Muscle layer of duodenum (tissue), 2 donors: ENCODE measurements around the gene APLF.

Source experiments
- H3K27ac ChIP-seq: one replicate; pipeline ENCODE4 v1.7.0; 2013; ENCODE audit warnings: mild to moderate bottlenecking, low read length
- H3K27me3 ChIP-seq: one replicate; pipeline ENCODE4 v1.7.0; 2013; ENCODE audit warnings: low read depth, mild to moderate bottlenecking, control low read depth, low read length
- H3K36me3 ChIP-seq, 2 donors: one replicate each; pipeline ENCODE4 v1.7.0; 2013; ENCODE audit warnings: low read length in 2 of 2, control low read depth in 1 of 2, mild to moderate bottlenecking in 1 of 2; ENCODE audit not compliant: insufficient read depth in 2 of 2, control insufficient read depth in 1 of 2
- H3K4me1 ChIP-seq, 2 donors: one replicate each; pipeline ENCODE4 v1.7.0; 2013; ENCODE audit warnings: low read length in 2 of 2, mild to moderate bottlenecking in 2 of 2, control low read depth in 1 of 2, moderate library complexity in 1 of 2; ENCODE audit not compliant: insufficient read depth in 2 of 2, control insufficient read depth in 1 of 2
- H3K4me3 ChIP-seq, 2 donors: one replicate each; pipeline ENCODE4 v1.7.0; 2013; ENCODE audit warnings: low read length in 2 of 2, low read depth in 1 of 2, mild to moderate bottlenecking in 1 of 2
- H3K9me3 ChIP-seq, 2 donors: one replicate each; pipeline ENCODE4 v1.7.0; 2013; ENCODE audit warnings: low read length in 2 of 2, control low read depth in 1 of 2, mild to moderate bottlenecking in 1 of 2; ENCODE audit not compliant: control insufficient read depth in 1 of 2
- donor health status: healthy.

The APLF gene

DNA sequence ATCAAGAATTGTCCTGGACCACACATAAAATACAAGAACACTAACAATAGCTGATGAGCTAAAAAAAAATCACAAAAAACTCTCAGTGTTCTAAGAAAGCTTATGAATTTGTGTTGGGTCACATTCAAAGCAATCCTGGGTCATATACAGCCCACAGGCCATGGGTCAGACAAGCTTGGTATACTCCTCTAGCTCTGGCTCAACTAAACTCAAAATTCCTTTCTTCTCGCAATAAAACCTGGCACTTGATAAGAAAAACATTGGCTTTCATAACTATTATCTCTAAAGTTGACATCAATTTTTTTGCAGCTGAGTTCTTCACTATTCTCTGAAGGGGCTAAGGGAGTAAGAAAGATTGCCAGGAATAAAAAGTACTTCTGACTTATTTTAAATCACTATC, 38.6 kb upstream of the APLF start:
- Histone ChIP-seq H3K4me1 (peaks cover 0 to 7% of the 10 kb centered on the region in 2 donors), H3K4me3 (no peak overlapping the region), H3K27me3 (no peaks in the 10 kb centered on the region), H3K27ac (no peak overlapping the region), H3K36me3 (no peaks in the 10 kb centered on the region), H3K9me3 (no peaks in the 10 kb centered on the region)

DNA sequence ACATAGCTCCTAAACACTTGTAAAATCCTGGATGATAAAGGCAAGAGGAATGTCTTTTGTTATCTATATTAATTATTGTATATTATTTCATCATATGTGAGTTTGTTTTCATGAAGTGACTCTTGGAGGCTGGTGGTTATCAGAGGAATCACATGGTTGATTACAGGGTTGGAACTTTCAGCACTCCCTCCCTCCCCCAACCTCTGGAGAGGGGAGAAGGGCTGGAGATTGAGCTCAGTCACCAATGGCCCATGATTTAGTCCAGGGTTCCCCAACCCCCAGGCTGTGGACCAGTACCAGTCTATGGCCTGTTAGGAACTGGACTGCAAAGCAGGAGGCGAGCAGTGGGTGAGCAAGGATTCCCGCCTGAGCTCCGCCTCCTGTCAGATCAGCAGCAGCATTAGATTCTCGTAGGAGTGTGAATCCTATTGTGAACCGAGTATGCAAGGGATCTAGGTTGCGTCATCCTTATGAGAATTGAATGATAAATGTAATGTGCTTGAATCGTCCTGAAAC, 38.0 kb upstream of the APLF start:
- Histone ChIP-seq H3K27ac (no peak overlapping the region), H3K4me1 (peaks cover 0 to 7% of the 10 kb centered on the region in 2 donors), H3K27me3 (no peaks in the 10 kb centered on the region)

DNA sequence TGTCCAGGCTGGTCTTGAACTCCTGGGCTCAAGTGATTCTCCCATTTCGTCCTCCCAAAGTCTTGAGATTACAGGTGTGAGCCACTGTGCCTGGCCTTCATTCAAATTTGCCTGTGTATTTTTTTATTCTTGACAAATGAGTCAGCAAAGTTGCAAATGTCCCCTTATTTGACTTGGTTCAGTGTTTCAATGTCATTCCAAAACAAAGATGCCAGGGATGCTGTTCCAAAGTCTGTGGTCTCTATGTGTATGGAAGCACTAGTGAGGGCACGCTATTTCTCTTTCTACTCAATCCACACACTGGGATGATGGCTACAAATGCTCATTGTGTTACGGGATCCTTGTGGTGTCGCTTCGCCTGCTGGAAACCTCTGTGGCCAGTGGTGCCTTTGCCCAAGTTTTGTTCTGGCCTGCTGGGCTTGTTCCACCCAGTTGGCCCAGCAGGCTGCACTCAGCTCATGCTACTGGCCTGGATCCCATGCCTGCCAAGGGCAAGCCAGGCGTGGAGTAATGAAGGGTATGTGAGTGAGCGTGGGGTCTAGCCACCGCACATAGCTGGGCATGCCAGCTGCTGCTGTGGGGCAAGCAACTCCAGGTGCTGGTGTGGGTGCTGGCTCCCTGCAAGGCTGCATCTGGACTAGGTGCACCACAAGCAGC, 35.9 kb upstream of the APLF start:
- no peaks in the 10 kb centered on the region for H3K9me3 ChIP-seq
- no peak overlapping the region for H3K4me3 ChIP-seq
- no peaks in the 10 kb centered on the region for H3K36me3 ChIP-seq
- peaks cover 0 to 7% of the 10 kb centered on the region in 2 donors for H3K4me1 ChIP-seq
- H3K27ac ChIP-seq: no peak overlapping the region
- H3K27me3 ChIP-seq: no peaks in the 10 kb centered on the region

More for the DNA sequence above, 38.0 kb upstream of the APLF start:
- H3K4me3 ChIP-seq: no peak overlapping the region
- no peaks in the 10 kb centered on the region for H3K9me3 ChIP-seq
- no peaks in the 10 kb centered on the region for H3K36me3 ChIP-seq

DNA sequence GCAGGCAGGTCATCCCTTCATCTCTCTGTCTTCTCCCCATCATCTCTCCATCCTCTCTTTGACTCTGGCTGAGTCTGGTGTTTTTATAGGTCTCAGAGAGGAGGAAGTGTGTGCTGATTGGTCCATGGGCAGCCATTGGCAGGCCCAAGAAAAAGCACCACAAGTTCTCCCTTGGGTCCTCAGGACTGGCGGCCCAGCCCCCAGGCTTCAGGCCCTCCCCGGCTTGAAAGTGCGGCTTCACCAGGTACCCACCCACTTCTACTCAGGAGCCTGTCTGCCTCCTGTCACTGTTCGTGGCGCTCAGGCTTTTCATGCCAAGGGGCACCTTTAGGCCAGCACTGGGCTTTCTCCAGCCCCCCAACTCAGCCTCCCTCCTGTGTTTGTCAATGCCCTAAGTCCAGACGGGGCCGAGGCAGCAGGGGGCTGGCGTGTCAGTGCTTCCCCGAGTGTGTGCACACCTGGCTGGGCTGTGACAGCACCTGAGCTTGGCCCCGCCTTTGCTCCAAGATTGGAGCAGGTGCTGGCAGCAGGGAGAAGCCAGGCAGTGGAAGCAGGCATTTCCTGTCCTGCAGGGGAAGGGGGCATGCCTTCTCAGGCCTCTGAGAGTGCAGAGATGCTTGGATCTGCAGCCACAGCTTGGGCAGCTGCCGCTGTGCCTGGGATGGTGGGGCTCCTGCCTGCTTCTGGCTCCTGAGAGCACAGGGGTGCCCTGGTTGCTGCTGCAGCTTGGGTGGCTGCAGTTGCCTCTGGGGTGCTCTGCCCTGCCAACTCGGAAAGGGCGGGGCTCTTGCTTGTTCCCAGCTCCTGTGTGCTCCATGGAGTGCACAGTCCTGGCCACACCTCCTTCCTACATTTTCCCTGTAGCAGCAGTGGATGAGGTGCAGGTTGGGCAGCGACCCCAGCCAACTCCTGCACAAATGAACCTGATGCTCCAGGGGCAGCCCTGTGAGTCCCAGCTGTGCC, 34.4 kb upstream of the APLF start:
- Histone ChIP-seq H3K4me3 (no peak overlapping the region), H3K4me1 (peaks cover 0 to 4% of the 10 kb centered on the region in 2 donors), H3K27me3 (no peaks in the 10 kb centered on the region), H3K9me3 (no peaks in the 10 kb centered on the region), H3K36me3 (no peaks in the 10 kb centered on the region), H3K27ac (no peak overlapping the region)

DNA sequence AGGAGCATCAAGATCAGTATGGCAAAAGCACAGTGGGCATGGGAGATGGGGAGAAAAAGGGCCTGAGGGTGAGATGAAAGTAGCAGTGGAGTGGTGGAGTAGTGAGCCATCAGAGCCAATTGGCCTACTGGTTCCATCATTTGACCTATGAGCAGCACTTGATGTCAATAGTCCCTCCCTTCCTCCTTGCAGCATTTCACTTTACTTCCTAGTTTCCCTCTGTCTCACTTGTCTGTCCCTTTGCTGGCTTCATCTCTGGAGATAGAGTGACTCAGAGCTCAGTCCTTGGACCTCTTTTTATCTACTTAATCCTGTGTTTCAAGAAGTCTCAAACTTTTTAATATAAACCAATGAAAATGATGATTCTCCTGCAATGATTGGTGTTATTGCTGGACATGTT, 32.4 kb upstream of the APLF start:
- Histone ChIP-seq H3K9me3 (no peaks in the 10 kb centered on the region), H3K36me3 (no peaks in the 10 kb centered on the region), H3K27me3 (no peaks in the 10 kb centered on the region), H3K4me3 (no peak overlapping the region), H3K27ac (no peak overlapping the region), H3K4me1 (no peaks in the 10 kb centered on the region)

DNA sequence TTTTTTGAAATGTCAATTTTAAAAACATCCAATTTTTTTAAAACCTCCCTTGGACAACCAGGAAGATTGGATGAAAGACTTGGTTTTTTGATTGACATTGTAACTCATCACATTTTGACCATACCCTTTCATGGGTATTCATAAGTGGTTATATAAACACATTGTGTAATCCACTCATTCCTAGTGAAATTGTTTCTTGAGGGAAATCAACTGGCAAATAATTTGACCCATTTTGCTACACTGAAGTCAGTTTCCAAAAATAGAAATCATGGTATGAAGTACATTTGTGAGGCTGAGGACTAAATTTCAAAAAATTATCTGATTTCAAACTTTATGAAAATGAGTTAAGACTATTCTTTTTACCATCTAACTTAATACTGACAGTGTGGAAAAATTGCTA, 31.8 kb upstream of the APLF start:
- Histone ChIP-seq H3K9me3 (no peaks in the 10 kb centered on the region), H3K36me3 (no peaks in the 10 kb centered on the region), H3K4me1 (no peaks in the 10 kb centered on the region), H3K27me3 (no peaks in the 10 kb centered on the region), H3K27ac (no peak overlapping the region), H3K4me3 (no peak overlapping the region)

DNA sequence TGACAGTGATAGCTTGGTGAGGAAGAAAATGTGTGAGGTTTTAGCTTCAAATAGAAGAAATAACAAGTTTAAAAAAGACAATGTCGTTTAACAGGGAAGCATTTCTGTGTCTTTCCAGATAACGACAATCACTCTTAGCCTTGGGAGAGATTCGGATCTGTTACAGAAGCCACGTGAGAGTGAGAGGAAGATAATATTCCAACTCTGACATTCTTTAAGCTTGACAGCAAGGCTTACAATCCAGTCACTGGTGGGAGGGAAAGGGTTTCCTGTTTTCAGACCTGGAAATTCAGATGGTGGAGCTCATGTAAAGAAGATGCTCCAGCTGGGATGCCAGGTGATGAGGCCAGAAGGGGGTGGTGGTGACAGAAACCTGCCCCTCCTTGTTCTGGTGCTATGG, 31.1 kb upstream of the APLF start:
- H3K36me3 ChIP-seq: no peaks in the 10 kb centered on the region
- no peaks in the 10 kb centered on the region for H3K9me3 ChIP-seq
- H3K27ac ChIP-seq: no peak overlapping the region
- no peaks in the 10 kb centered on the region for H3K27me3 ChIP-seq
- H3K4me1 ChIP-seq: peaks cover under 1 to 5% of the 10 kb centered on the region in 2 donors
- H3K4me3 ChIP-seq: no peak overlapping the region

DNA sequence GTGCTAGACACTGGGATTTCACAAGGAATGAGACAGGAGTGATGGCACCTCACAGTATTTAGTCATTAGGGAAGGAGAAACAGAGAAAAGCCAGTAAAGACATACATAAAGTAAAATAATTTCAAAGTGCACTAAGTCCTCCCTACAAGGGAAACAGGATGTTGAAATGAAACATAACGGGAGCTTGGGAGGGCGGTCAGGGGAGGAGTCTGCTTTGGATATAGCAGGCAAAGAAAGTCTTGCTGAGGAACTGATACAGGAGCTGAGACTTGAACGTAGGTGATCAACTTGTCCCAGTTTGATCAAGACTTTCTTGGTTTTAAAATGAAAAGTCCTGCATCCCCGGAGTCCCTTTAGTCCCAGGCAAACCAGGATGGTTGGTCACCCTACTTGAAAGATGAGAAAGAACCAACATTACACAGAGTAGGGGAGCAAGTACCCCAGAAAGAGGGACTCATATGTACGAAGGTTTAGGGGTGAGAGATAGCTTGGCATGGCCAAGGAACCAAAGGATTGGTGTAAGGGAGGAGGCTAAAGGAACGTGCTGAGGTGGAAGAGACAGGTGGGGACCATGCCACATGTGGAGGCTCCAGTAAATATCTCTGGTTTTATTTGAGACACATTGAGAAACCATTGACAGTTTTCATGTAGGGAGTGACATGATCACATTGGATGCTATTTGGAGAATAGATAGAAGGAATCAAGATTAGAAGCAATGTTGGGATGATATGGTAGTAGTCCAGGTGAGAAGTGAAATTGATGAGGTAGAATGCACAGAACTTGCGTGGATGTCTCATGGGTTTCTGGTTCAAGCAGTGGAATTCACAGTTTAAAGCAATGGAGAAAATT, 28.7 kb upstream of the APLF start:
- H3K4me1 ChIP-seq: peaks cover 3 to 10% of the 10 kb centered on the region in 2 donors
- H3K27me3 ChIP-seq: no peaks in the 10 kb centered on the region
- no peaks in the 10 kb centered on the region for H3K36me3 ChIP-seq
- H3K27ac ChIP-seq: no peak overlapping the region
- H3K4me3 ChIP-seq: no peak overlapping the region
- H3K9me3 ChIP-seq: no peaks in the 10 kb centered on the region

DNA sequence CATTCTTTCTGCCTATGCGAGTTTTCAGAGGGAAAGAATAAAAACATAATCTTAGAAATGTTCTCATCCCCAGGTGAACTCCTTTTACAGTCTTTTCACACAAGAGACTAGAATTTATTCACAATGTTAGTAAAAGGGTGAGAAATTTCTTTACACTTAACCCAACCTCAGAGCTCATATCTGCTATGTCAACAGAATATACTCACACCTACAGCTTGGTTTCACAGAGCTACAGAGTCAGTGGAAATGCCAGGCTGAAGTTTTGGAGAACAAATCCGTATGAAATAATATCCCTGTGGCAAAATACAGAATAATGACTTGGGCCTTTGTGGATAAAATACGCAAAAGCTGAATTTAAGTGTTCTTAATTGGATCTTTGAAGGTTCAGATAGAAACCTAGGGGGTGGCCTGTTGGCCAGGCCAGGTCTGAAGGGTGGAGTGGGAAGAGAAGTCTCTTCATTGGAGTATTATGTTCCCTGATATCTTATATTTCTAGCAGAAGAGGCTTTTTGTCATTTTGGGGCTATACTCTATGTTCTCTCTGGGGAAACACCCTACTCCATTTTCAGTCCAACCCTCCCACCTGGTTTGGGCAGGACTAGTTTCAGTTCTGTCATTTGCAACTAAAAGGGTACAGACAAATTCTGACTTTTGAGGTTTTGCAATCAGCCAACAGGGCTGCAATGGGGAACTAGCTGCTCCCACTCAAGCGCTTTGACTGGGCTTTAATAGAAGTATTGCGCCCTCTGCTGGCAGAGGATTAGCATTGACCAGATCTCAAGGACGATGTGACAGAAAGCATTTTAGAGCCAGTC, 26.0 kb upstream of the APLF start:
- Histone ChIP-seq H3K27ac (no peak overlapping the region), H3K9me3 (no peaks in the 10 kb centered on the region), H3K4me3 (no peak overlapping the region), H3K27me3 (no peaks in the 10 kb centered on the region), H3K36me3 (no peaks in the 10 kb centered on the region), H3K4me1 (peaks cover 3 to 10% of the 10 kb centered on the region in 2 donors)

DNA sequence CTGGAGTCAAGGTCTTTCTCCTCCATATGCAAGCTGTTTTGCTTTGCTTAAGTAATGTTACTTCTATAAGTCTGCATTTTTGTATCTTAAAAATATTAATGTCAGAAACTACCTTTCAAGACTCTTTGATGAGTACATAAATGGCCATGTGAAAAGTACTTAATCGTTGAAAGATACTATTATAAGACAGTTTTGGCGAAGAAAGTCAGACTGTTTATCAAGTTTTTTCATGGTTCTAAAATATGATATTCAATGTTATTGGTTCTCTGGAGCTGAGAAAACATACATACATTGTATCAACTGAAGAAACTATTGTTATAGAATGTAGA, 25.4 kb upstream of the APLF start:
- H3K36me3 ChIP-seq: no peaks in the 10 kb centered on the region
- H3K27ac ChIP-seq: no peak overlapping the region
- H3K27me3 ChIP-seq: no peaks in the 10 kb centered on the region
- no peak overlapping the region for H3K4me3 ChIP-seq
- H3K9me3 ChIP-seq: no peaks in the 10 kb centered on the region
- H3K4me1 ChIP-seq: peaks cover 3 to 10% of the 10 kb centered on the region in 2 donors
